ENCODE results near the gene ATF2.
A peak's percentile ranks its signal among the peaks of the same experiment; 100 is the strongest.

ATF2 gene

DNA sequence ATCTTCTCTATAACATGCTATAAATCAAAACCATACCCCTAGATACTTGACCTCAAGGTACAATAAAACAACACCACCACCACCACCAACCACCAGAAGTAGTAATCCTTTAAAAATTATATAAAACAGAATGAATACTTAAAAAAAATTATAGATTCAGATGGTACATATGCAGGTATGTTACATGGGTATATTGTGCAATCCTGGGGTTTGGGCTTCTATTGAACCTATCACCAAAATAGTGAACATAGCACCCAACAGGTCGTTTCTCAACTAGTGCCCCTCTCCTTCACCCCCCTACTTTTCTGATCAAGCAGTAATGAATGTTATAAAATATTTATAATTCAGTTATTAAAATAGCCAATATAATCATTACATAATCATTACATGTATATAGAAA lies 91.7 kb downstream of the ATF2 start:
- Mint-ChIP-seq H3K27ac (no peak overlapping the region), H3K9me3 (ENCODE audit: low read depth) (no peaks in the 10 kb centered on the region), H3K27me3 (no peaks in the 10 kb centered on the region), H3K4me3 (no peak overlapping the region), H3K4me1 (ENCODE audit: low read depth) (no peaks in the 10 kb centered on the region), H3K36me3 (peaks cover 36% of the 10 kb centered on the region)

DNA sequence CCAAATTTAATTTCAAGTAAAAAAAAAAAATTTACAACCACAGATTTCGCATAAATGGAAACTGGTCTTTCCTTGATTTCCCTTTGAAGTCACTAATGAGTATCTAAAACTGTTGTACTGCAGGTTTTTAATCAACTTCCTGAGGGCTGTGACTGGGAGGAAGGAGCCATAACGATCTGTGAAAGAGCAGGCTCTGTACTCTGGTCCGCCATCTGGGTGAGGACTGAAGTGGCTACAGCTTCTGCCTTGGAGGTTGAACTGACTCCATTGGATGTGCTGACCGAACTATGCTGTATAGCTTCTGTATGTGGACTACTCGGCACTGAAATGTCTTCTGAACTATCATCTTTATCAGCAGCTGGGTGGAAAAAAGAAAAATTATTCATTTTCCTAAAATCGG lies 93.5 kb downstream of the ATF2 start:
- no peaks in the 10 kb centered on the region for H3K27me3 Mint-ChIP-seq
- H3K4me3 Mint-ChIP-seq, result no peak overlapping the region
- H3K27ac Mint-ChIP-seq, result no peak overlapping the region
- H3K9me3 Mint-ChIP-seq (ENCODE audit: low read depth), result no peaks in the 10 kb centered on the region
- no peaks in the 10 kb centered on the region for H3K4me1 Mint-ChIP-seq (ENCODE audit: low read depth)
- peaks cover 39% of the 10 kb centered on the region for H3K36me3 Mint-ChIP-seq

DNA sequence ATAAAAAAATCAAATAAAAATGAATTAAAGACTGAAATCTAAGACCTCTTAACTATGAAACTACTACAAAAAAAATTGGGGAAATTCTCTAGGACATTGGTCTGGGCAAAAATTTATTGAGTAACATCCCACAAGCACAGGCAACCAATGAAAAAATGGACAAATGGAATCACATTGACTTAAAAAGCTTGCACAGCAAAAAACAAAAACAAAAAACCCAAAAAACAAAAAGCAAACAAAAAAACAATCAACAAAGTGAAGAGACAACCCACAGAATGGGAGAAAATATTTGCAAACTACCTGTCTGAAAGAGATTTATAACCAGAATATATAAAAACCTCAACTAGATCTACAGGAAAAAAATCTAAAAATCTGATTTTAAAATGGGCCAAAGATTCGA lies 99.5 kb downstream of the ATF2 start:
- peaks cover 3% of the 10 kb centered on the region for H3K4me1 Mint-ChIP-seq (ENCODE audit: low read depth)
- H3K4me3 Mint-ChIP-seq, result no peak overlapping the region
- peaks cover 38% of the 10 kb centered on the region for H3K36me3 Mint-ChIP-seq
- no peaks in the 10 kb centered on the region for H3K9me3 Mint-ChIP-seq (ENCODE audit: low read depth)
- H3K27ac Mint-ChIP-seq, result no peak overlapping the region
- H3K27me3 Mint-ChIP-seq, result no peaks in the 10 kb centered on the region

DNA sequence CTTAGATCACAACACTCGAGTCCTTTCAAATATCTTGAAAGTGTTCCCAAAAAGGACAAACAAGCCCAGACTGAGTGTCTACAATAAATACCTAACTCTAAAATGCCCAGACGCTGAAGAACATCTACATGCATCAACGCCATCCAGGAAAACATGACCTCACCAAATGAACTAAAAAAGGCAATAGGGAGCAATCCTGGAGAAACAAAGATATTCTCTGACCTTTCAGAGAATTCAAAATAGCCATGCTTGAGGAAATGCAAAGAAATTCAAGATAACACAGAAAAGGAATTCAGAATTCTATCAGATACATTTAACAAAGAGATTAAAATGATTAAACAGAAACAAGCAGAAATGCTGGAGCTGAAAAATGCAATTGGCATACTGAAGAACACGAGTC lies 101.6 kb downstream of the ATF2 start:
- Mint-ChIP-seq H3K27me3 (no peaks in the 10 kb centered on the region), H3K4me3 (no peak overlapping the region), H3K36me3 (peaks cover 32% of the 10 kb centered on the region), H3K4me1 (ENCODE audit: low read depth) (peaks cover 7% of the 10 kb centered on the region), H3K27ac (no peak overlapping the region), H3K9me3 (ENCODE audit: low read depth) (no peaks in the 10 kb centered on the region)

DNA sequence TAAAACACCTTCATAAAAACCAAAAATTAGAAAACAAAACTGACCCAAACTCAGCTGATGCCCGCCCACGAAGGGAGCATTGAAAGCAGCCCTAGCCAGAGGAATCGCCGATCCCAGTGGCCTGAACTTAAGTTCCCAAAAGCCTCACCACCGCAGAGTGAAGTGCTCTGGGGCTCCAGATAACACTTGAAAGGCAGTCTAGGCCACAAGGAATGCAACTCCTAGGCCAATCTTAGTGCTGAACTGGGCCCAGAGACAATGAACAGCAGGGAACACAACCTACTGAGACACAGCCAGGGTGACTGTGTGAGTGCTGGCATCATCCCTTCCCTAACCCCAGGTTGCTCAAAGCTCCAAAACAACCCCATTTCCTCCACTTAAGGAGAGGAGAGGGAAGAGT lies 103.2 kb downstream of the ATF2 start:
- Mint-ChIP-seq H3K4me1 (ENCODE audit: low read depth) (peaks cover 7% of the 10 kb centered on the region), H3K4me3 (no peak overlapping the region), H3K27me3 (no peaks in the 10 kb centered on the region), H3K9me3 (ENCODE audit: low read depth) (no peaks in the 10 kb centered on the region), H3K27ac (no peak overlapping the region), H3K36me3 (peaks cover 26% of the 10 kb centered on the region)

DNA sequence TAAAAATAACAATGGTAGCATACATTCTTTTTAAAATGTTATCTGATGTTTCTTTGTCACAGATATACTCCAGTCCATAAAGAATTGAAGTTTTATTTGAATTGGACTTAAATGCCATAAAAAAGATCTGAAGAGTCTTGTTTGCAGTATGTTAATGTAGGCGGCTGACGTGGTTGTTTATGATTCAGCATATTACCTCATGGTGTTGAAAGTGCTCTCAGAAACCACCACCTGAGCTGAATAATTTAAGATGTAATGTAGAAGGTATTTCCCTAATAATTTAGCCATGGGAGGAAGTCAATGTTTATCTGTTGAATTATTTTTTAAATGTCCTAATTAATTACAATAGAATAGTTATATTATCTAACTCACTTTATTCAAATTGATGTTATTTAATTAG lies 104.3 kb downstream of the ATF2 start:
- peaks cover 26% of the 10 kb centered on the region for H3K36me3 Mint-ChIP-seq
- H3K4me3 Mint-ChIP-seq, result no peak overlapping the region
- H3K27ac Mint-ChIP-seq, result no peak overlapping the region
- no peaks in the 10 kb centered on the region for H3K9me3 Mint-ChIP-seq (ENCODE audit: low read depth)
- H3K4me1 Mint-ChIP-seq (ENCODE audit: low read depth), result peaks cover 7% of the 10 kb centered on the region
- no peaks in the 10 kb centered on the region for H3K27me3 Mint-ChIP-seq

DNA sequence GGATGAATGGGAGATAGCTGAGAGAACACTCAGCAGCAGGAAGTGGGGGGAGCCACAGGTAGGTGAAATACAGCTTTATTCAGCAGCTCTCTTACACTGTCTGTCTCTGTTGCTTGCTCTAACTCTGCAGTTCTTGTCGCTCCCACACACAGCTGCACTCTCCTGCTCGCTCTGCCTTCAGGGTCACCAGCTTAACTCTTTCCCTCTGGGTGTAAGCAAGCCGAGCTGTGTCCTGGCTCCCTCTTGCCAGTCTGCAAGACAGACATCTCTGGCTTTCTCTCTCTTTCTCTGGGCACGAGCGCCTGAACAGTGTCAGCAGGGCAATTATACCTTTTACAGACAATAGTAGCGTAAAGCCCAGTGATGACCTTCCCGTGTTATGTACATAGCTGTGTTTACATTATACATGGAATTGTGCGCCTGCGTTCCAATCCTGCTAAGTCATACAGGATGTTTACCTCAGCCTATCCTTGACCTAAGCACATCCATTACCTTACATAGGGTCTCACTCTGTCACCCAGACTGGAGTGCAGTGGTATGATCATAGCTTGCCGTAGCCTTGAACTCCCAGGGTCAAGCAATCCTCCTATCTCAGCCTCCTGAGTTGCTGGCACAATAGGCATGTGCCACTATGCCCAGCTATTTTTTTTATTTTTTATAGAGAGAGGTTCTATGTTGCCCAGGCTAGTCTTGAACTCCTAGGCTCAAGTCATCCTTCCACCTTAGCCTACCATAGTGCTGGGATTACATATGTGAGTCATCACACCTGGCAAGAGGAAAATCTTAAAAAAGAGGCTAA lies 105.0 kb downstream of the ATF2 start:
- no peaks in the 10 kb centered on the region for H3K9me3 Mint-ChIP-seq (ENCODE audit: low read depth)
- no peak overlapping the region for H3K27ac Mint-ChIP-seq
- H3K4me3 Mint-ChIP-seq, result no peak overlapping the region
- peaks cover 24% of the 10 kb centered on the region for H3K36me3 Mint-ChIP-seq
- H3K4me1 Mint-ChIP-seq (ENCODE audit: low read depth), result peaks cover 7% of the 10 kb centered on the region
- no peaks in the 10 kb centered on the region for H3K27me3 Mint-ChIP-seq

DNA sequence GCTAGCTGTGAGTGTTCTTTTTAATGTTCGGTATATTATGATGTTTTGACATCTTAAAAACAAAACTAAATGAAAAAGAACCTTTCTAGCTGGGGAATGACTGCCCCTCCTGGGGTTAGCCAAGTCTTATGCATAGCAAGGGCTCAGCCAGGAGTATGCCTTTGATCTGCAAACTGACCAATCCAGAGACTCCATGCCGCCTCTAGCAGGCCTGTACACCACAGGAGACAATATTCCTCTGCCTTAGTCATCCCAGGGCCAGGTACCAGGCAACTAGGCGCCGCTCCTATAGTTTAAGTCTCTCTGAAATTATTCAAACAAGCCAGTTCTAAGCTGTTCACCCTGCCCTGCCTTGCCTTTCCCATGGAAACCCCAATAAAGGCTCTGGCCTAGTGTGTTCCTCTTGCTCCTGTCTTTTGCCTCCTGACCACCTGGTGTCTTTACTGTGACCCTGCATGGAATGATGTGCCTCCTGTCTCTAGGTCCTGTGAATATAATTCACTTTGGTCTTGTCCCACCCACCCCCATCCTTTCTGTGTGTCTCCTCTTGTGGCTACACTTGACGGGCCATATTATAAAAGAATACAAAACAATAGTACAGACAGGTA lies 110.8 kb downstream of the ATF2 start:
- Mint-ChIP-seq H3K27me3 (no peaks in the 10 kb centered on the region), H3K4me3 (no peak overlapping the region), H3K27ac (no peak overlapping the region), H3K9me3 (ENCODE audit: low read depth) (no peaks in the 10 kb centered on the region), H3K4me1 (ENCODE audit: low read depth) (no peaks in the 10 kb centered on the region), H3K36me3 (peaks cover 10% of the 10 kb centered on the region)

DNA sequence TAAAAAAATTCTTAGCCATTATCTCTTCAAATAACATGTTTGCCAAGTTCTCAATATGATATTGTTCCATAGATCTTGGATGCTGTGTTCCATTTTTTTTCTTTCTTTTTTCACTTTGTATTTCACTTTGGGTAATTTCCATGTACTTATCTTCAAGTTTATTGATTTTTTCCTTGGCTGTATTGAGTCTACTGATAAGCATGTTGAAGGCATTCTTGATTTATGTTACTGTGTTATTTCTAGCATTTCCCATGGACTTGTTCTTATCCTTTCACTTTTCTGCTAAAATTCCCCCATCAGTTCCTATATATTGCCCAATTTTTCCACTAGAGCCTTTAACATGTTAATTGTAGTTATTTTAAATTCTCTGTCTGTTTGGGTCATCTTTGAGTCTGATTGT lies 112.0 kb downstream of the ATF2 start:
- no peak overlapping the region for H3K27ac Mint-ChIP-seq
- no peaks in the 10 kb centered on the region for H3K4me1 Mint-ChIP-seq (ENCODE audit: low read depth)
- H3K27me3 Mint-ChIP-seq, result no peaks in the 10 kb centered on the region

DNA sequence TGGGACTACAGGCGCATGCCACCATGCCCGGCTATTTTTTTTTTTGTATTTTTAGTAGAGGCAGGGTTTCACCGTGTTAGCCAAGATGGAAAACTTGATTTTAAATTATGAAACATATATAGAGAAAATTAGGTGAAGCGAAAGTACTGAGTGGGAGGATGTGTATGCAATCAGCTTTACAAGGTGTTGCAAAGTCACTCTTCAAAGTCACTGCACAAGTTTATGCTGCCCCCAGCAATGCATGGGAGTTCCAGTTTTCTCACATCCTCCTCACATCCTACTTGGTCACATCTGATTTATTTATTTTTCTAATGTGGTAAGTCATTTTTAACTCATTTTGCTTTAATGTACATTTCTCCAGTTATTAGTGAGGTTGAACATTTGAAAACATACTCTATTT lies 113.7 kb downstream of the ATF2 start:
- Mint-ChIP-seq H3K27me3 (no peaks in the 10 kb centered on the region), H3K9me3 (ENCODE audit: low read depth) (no peaks in the 10 kb centered on the region), H3K4me1 (ENCODE audit: low read depth) (no peaks in the 10 kb centered on the region), H3K4me3 (no peak overlapping the region), H3K27ac (no peak overlapping the region), H3K36me3 (peaks cover 17% of the 10 kb centered on the region)

More for the DNA sequence above, 112.0 kb downstream of the ATF2 start:
- Mint-ChIP-seq H3K4me3 (no peak overlapping the region), H3K36me3 (peaks cover 15% of the 10 kb centered on the region), H3K9me3 (ENCODE audit: low read depth) (no peaks in the 10 kb centered on the region)

DNA sequence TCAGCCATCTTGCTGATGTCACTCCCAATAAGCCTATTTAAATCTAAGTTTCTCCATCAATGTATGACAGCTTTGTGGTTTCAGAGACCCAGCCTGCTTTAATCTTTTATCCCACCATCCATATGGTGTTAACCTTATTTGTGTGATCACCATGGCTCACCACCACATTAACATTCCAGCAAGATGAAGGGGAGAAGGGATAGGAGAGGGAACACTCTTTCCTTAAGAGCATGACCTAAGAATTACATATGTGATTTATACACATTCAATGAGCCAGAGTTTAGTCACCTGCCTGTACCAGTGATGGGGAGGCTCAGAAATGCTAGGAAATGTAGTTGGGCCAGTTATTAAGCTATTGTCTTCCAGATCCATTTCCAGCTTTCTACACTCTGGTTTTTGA lies 118.3 kb downstream of the ATF2 start:
- Mint-ChIP-seq H3K27me3 (no peaks in the 10 kb centered on the region), H3K36me3 (peaks cover 8% of the 10 kb centered on the region)

DNA sequence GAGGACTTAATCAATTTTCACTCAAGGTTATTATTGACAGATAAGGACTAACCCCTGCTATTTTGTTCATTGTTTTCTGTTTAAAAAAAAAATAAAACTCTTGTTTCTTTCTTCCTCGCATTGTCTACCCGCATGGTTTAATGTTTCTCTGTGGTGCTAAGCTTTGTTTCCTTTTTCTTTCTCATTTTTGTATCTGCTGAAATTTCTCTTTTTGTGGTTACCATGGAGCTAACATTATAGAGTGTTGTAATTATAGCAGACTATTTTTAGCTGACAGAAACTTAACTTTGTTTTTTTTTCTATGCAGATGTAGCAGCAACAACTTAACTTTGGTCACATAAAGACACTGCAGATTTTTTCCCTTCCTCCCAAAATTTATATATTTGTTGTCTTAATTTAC lies 119.7 kb downstream of the ATF2 start:
- peaks cover 8% of the 10 kb centered on the region for H3K36me3 Mint-ChIP-seq
- no peak overlapping the region for H3K4me3 Mint-ChIP-seq
- H3K9me3 Mint-ChIP-seq (ENCODE audit: low read depth), result peaks cover 11% of the 10 kb centered on the region
- H3K27me3 Mint-ChIP-seq, result no peaks in the 10 kb centered on the region
- no peak overlapping the region for H3K27ac Mint-ChIP-seq
- no peaks in the 10 kb centered on the region for H3K4me1 Mint-ChIP-seq (ENCODE audit: low read depth)

More for the DNA sequence above, 118.3 kb downstream of the ATF2 start:
- Mint-ChIP-seq H3K27ac (no peak overlapping the region), H3K9me3 (ENCODE audit: low read depth) (peaks cover 8% of the 10 kb centered on the region), H3K4me3 (no peak overlapping the region), H3K4me1 (ENCODE audit: low read depth) (no peaks in the 10 kb centered on the region)

DNA sequence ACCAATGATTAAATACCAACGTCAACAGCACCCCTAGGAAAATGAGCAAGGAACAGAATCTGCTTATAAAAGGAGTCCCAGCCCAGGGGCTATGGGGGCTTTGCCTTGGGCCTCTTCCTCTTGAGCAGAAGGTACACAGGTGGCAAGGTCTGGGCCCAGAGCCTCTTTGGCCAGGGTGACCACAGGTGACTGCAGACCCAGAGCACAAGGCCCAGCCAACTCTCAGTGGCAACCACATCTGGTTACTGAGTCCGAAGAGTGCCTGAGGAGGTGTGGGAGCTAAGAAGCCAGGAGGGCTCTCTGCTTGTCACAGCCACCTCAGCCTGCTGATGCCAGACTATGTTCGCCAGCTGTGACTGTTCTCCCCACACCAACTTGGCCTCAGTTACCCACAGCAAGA lies 128.5 kb downstream of the ATF2 start:
- Mint-ChIP-seq H3K9me3 (ENCODE audit: low read depth) (peaks cover 11% of the 10 kb centered on the region), H3K4me3 (no peak overlapping the region), H3K36me3 (peaks cover 3% of the 10 kb centered on the region), H3K4me1 (ENCODE audit: low read depth) (peaks cover 7% of the 10 kb centered on the region), H3K27ac (no peak overlapping the region), H3K27me3 (no peaks in the 10 kb centered on the region)

DNA sequence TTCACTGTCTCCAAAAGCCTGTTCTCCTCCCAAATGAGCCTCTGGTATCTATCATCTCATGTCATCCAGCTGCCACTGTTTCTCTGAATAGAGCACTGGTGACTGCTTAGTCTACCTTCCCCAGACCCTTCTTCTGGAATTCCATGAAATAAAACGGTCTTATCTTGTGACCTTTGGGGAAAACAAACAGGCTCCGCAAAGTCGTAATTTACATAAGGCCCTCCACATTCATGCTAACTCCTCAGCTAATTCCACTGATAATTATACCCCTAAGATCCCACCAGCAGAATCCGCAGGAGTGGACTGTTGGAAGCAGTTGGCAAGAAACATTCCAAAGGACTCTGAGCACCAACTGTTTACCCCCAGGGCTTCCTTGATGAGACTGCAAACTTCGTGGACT lies 129.0 kb downstream of the ATF2 start:
- Mint-ChIP-seq H3K27ac (no peak overlapping the region), H3K4me1 (ENCODE audit: low read depth) (peaks cover 7% of the 10 kb centered on the region), H3K4me3 (no peak overlapping the region), H3K36me3 (peaks cover 3% of the 10 kb centered on the region), H3K9me3 (ENCODE audit: low read depth) (peaks cover 10% of the 10 kb centered on the region), H3K27me3 (no peaks in the 10 kb centered on the region)

DNA sequence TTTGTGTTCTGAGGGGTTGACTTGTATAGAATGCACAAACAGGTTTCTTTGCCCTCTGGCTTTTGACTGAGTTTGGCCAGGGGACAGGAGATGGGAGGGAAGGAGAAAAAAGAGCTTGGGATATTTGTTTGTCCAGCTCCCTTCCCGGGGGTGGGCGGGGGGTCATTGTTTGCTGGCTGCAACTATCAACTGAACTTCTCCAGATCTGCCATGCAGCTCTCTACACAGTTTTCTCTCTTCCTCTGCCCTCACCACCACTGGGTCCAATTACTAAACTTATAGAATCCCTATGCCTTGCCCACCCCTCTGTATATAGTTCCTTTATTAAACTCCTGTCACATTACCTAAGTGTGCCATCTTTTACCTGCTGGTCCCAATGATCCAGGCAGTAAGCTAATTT lies 130.1 kb downstream of the ATF2 start:
- Mint-ChIP-seq H3K36me3 (peaks cover 3% of the 10 kb centered on the region), H3K4me1 (ENCODE audit: low read depth) (peaks cover 7% of the 10 kb centered on the region), H3K9me3 (ENCODE audit: low read depth) (peaks cover 8% of the 10 kb centered on the region), H3K27me3 (no peaks in the 10 kb centered on the region), H3K27ac (no peak overlapping the region), H3K4me3 (no peak overlapping the region)

DNA sequence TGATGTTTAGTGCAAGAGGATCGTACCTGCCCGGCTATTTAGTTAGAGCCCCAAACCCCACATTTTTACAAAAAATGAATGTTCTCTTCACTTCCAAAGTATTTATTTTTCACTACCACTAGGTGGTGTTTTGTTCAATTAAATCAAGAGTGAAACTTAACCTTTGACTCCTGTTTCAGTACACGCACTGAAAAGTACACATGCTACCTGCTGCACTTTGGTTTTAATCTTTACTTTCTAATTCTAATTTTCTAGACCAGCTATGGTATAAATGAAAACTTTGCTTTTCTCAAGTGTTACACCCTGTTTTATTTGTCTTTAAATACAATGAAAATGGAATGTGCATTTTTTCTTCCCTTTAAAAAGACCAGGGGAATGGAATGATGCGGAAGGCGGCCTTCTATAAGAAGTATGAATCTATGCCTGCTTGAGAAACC lies 131.4 kb downstream of the ATF2 start:
- Mint-ChIP-seq H3K9me3 (ENCODE audit: low read depth) (no peaks in the 10 kb centered on the region), H3K36me3 (no peaks in the 10 kb centered on the region), H3K4me1 (ENCODE audit: low read depth) (peaks cover 7% of the 10 kb centered on the region), H3K27ac (no peak overlapping the region), H3K4me3 (peak overlapping the region; percentile 67), H3K27me3 (no peaks in the 10 kb centered on the region)
